Esophagus squamous epithelium (tissue), 4 donors: ENCODE measurements around the gene AGL.

Experiments
- CTCF ChIP-seq, 6 experiments: fragments of 450-650 bp in 4 of 6; fragments of 200-600 bp in 2 of 6; sonication (generic) in 2 of 6; IDR thresholded peaks; one replicate each; pipeline ENCODE4 v1.5.1; 2016 to 2019; ENCODE audit warnings: antibody characterized with exemption in 6 of 6, mild to moderate bottlenecking in 4 of 6, moderate library complexity in 4 of 6
- POLR2A ChIP-seq, 4 donors: fragments of 450-650 bp; IDR thresholded peaks; one replicate each; pipeline ENCODE4 v1.6.1; 2017; ENCODE audit warnings: antibody characterized with exemption in 4 of 4, mild to moderate bottlenecking in 4 of 4, moderate library complexity in 3 of 4

- TF ChIP-seq CTCF (IDR thresholded peaks at IDR 0.05) (no peak), POLR2A (IDR thresholded peaks at IDR 0.05) (no peak)
Measured at GRCh38 chr1:99970713-99971255, 120.6 kb downstream of the AGL start.
